Activated CD4-positive, CD25-positive, alpha-beta regulatory T cell treated with anti-CD3 and anti-CD28 coated beads, Interleukin-2, amount 50 U/mL, for 16 hours (primary cell): ENCODE data around the gene RAB6D.
"Not testable (repeated sequence)": the region's sequence is repeated elsewhere in the genome, so short reads cannot be mapped to it uniquely, and the experiment has no call there.

ENCODE experiments used
- DNase-seq: peaks from one replicate; pipeline ENCODE4 v3.0.0-alpha.2; 2020; ENCODE audit warnings: low read depth, low spot score

Gene RAB6D

DNA sequence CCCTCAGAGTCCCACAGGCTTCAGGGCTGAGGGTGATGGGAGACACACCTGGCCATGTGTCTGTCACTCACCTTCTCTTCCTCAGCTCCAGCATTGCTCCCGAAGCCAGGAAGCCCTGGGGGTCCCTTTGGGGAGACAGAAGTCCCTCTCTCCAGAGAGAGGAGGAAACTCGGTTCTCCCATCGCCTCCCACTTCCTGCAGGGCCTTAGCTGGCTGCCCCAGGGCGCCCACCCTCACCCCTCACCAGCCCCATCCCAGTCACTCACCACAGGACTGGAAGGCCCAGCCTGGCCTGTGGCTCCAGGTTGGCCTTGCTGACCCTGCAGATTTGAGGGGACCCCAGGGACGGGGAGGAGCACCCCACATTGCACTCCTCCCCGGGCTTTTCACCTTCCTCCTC is 2.7 kb upstream of the RAB6D start:
- no peak for DNase-seq

DNA sequence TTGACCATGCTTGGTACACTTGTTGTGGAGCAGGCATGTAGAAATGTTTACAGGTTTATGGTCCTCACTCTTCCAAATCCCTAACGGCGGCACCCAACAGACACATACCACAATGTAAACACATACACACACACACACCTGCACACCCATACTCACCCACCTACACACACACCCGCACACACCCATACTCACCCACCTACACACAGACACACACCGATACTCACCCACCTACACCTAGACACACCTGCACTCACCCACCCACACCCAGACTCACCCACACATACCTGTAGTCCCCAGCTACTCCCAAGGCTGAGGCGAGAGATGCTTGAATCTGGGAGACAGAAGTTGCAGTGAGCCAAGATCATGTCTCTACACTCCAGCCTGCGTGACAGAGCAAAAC is 1.5 kb upstream of the RAB6D start:
- no peak for DNase-seq

DNA sequence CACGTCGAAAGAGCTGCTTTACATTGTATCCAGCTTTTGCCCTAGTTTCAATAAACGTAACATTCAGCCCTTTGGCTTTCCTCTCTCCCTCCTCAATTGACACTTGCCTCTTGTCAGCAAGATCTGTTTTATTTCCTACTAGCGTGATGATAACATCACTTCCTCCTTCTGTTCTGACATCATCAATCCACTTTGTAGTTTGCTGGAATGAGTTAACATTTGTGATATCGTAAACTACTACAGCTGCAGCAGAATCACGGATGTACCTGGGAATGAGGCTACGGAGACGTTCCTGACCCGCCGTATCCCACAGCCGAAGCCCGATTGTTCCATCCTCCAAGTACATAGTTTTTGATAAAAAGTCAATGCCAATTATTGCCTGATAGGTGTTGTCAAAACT is 755 bp downstream of the RAB6D start:
- DNase-seq = not testable (repeated sequence)

DNA sequence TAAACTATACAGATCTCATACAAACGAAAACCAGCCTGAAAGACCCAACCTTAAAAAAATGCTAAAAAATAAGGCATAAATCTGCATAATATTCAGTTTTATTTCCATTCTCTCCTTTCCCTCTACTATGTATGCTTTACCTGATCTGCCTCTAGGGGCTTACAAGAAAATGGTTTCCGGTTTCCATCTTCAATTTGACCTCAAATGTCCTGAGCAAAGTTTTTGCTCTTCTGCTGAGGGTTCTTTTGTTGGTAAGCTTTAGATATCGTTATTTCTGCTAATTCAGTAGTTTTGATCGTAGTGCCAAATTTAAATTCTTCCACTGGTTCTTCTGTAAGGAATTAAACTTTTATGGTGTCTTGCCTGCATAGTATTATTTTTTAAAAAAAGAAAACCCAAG is 2.2 kb downstream of the RAB6D start:
- not testable (repeated sequence) for DNase-seq

DNA sequence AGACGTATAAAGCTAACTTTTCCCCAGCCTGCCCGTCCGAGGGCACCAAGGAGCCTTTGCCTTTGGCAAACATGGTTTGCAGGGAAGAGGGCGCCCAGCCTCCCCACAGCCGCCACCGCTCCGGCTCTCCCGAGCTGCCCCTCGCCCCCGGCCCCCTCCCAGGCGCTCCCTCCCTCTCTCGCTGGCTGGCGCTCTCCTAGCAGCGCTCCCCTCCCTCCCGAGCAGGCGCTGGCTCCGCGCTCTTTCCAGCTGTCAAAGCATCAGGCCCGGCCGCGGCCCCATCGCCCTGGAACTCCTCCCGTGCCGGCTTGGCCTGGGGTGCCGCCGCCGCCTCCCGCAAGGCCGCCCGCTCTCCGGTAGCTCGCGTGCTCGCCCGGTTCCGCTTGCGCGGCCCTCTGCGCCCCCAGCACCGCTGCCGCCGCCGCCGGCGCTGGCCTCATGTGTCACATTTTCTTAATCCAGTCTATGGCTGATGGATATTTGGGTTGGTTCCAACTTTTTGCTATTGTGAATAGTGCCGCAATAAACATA is 10.7 kb downstream of the RAB6D start:
- DNase-seq = not testable (repeated sequence)

DNA sequence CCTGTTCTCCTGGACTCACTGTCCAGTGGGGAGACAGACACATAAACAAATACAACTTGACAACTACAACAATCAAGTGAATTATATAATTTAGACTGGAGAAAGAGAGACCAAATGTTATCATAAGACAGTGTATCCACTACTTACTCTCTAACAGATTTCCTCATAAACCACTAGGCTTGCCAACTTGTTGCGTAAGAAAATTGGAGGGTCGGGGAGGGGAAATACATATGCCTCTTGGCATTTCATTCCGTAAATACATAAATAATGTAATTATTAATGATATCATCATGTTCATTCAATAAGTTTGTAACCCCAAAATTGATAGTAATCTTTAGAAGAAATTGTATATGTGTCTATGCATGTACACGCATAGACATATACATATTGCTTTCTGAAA is 14.9 kb downstream of the RAB6D start:
- no peak for DNase-seq

DNA sequence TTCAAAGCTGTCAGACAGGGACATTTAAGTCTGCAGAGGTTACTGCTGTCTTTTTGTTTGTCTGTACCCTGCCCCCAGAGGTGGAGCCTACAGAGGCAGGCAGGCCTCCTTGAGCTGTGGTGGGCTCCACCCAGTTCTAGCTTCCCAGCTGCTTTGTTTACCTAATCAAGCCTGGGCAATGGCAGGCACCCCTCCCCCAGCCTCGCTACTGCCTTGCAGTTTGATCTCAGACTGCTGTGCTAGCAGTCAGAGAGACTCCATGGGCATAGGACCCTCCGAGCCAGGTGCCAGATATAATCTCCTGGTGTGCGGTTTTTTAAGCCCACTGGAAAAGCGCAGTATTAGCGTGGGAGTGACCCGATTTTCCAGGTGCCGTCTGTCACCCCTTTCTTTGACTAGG is 16.9 kb downstream of the RAB6D start:
- DNase-seq = not testable (repeated sequence)

DNA sequence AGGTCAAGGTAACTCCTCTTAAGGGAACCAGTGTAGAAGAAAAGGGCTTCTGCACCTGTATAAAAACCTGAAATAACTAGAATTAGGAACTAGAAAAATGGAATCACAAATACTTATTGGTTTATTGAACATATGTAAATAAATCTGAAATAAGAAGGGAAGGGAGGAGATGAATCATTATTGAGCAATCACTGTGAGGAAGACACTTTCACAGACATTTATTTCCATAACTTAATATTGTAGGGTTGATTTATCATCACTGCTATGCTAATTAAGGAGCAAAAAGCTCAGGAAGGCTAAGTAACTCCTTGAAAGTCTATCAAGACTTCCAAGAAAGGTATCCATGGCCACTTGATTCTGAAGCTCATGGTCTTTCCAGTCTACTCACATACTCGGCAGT is 24.7 kb downstream of the RAB6D start:
- not testable (repeated sequence) for DNase-seq

DNA sequence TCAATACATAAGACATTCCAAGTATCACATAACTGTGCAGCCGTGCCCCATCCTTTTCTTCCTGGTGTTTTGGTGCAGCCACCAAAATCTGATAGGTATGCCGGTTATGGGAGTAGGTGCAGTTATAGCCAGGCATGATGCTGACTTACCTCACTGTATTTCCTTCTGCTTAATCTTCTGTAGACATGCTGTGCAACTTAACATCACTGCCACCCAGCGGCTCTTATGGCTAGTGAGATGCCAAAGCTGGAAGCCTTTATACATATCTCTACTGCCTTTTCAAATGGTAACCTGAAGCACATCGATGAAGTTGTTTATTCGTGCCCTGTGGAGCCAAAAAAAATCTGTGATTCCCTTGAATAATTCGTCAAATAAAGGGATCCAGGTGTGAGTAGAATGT is 28.6 kb downstream of the RAB6D start:
- DNase-seq = not testable (repeated sequence)

DNA sequence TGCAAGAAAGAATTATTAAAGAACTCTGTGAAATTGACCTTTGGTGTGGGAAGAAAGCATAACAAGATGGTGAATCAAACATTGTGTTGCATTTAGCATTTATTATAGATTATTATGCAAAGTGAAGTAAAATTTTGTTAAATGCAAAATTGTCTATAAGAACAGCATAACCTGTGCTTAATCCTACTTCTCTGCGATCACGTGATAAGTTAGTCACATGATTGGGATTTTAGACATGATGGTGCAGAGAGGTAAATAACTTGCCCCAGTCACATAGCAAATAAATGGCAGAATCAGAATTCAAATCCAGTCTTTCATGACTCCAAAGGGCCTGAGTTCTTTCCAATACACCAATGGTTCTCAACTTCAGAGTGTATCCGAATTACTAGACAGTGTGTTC is 31.3 kb downstream of the RAB6D start:
- DNase-seq = not testable (repeated sequence)

DNA sequence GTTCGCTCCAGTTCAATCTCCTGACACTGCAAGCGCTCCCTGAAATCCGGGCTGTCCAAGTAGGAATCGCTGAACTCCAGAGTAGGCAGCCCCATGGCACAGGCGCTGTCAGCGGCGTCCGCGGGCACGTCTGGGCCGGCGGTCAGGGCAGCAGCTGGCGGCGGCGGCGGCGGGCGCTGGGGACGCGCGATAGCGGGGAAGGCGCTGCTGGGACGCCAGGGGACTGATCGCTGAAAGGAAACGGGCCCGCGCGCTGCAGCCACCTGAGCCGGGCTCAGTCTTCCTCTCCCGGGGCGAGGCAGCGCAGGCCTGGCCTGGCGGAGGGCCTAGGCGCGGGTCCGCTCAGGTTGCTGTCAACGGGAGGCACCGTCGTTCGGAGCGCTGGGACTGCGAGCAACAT is 33.0 kb downstream of the RAB6D start:
- DNase-seq = not testable (repeated sequence)

DNA sequence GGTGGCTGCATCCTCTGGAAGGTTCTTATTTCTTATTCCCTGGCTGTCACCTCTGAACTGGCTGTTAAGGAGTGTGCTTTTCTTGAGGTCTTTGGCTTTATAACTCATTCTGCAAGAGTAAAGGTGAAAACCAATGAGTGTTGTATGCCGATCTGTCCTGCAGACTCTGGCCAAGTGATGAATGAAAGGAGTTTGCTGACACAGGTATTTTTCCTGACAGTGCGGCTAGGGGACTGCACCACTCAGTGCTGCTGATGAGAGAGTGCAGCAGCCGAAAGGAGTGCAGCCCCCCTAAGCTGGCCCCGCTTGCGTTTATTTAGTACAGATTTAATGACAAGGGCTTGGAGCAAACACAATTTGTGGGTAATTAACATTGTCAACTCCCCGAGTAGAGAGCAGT is 41.8 kb downstream of the RAB6D start:
- no peak for DNase-seq

DNA sequence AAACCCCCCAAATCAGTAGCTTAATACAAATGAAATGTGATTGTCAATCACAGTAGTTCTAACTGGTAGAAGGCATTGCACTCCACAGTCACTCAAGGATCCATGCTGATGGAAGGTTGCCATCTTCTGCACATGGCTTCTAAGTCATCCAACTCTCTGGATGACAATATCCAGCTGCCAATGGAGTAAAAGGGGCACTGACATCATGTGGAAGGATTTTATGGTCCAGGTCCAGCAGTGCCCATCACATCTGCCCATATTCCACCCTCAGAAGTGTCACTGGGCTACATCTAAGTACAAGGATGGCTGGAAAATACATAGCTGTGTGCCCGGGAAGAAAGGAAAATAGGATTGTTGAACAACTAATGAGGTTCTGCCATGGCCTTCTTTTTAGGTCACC is 42.6 kb downstream of the RAB6D start:
- not testable (repeated sequence) for DNase-seq

DNA sequence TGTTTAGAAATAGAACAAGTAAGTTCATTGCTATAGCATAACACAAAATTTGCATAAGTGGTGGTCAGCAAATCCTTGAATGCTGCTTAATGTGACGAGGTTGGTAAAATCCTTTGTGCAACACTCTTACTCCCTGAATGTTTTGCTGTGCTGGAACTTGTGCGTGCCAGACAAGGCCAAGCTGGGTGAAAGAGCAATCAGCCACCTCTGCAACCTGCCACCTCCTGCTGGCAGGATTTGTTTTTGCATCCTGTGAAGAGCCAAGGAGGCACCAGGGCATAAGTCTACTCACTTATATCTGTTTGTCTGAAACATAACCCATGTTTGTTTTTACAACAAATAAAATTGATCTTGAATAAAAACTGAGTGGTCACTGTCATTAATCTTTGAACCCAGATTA is 53.0 kb downstream of the RAB6D start:
- not testable (repeated sequence) for DNase-seq
